Right cardiac atrium (tissue), 5 donors: Measurements from ENCODE around the gene FAM241B. TPM values are rescaled to one million over a fixed set of nuclear protein-coding genes. Genes with fewer than 3 reads are reported as not detected.

ENCODE experiments used
- ATAC-seq, 2 donors: fragments of 200-7000 bp; cut with Tn5 transposase; one replicate each; pipeline versions ENCODE4 v1.8.0 to v1.9.1; 2020; ENCODE audit warnings: moderate library complexity in 2 of 2, mild to moderate bottlenecking in 1 of 2
- DNase-seq, 3 donors: peaks; one replicate each; pipeline ENCODE4 v3.0.0-alpha.2; 2020
- H3K27ac ChIP-seq: one replicate; pipeline ENCODE4 v1.5.1; 2013; ENCODE audit warnings: mild to moderate bottlenecking, low read length, control low read depth, moderate library complexity
- H3K27me3 ChIP-seq: one replicate; pipeline ENCODE4 v1.6.1; 2013; ENCODE audit not compliant: control insufficient read depth, insufficient read depth
- H3K4me1 ChIP-seq: one replicate; pipeline ENCODE4 v1.6.1; 2013; ENCODE audit warnings: low read length; ENCODE audit not compliant: control insufficient read depth, insufficient read depth
- H3K4me3 ChIP-seq: one replicate; pipeline ENCODE4 v1.5.1; 2013; ENCODE audit warnings: low read length, control low read depth
- H3K9me3 ChIP-seq: one replicate; pipeline ENCODE4 v1.6.1; 2013; ENCODE audit warnings: low read length; ENCODE audit not compliant: control insufficient read depth
- WGBS: extraction: QIAGEN DNeasy Blood & Tissue Kit; methylation state at CpG from one replicate; pipeline ENCODE4 v1.1.7; 2013; 5-methylcytosine and 5-hydroxymethylcytosine counted together
- intact Hi-C, 4 donors: fragments of 100-400 bp; cut with DNase I; formaldehyde crosslinking; loops; one replicate each; pipeline versions ENCODE4 v1.11.0 to v1.14.0; 2022 to 2023
- long read RNA-seq, 4 donors: library from polyadenylated mRNA; unstranded; transcript quantifications; one replicate each; pipeline ENCODE4 v2.0.0, GENCODE V29; 2020 to 2021
- polyA plus RNA-seq: library from polyadenylated mRNA; stranded (reverse); fragments of 200-250 nt; gene quantifications from one replicate; pipeline ENCODE4 v1.2.3, GENCODE V29; 2013
- total RNA-seq, 4 donors: library from RNA; stranded (reverse); fragmentation: NEBNext Ultra II Directional; extraction: Animal tissue kit (Norgen Biotek cat#: 25700); gene quantifications; one replicate each; pipeline ENCODE4 v1.2.1, GENCODE V29; 2021
- donor health status: healthy with polysubstance abuse.
- donor health status: DM: no; HTN: yes; CAD: no.
- donor health status: DM: no; HTN: no; CAD: no.
- donor health status: DM: no; HTN: yes; CAD: no; lungs with severe emphysema.
- donor health status: DM: yes; HTN: yes; CAD: no.

The FAM241B gene
- 1 to 10 TPM; 4.6 to 8.7 (median 6.7) TPM for total RNA-seq
- polyA plus RNA-seq, result 5.6 TPM
- long read RNA-seq, donor 1, transcript FAM241B-201 (4 exons, 1,065 nt), result major isoform, 10 of 12 reads
- long read RNA-seq, donor 1, partial matches to known transcripts, result 1 of 12 reads
- long read RNA-seq, donor 1, other reads (novel, unspliced or antisense), result 0 of 12 reads
- long read RNA-seq, donor 2, partial matches to known transcripts, result 1 of 9 reads
- long read RNA-seq, donor 2, other reads (novel, unspliced or antisense), result 5 of 9 reads
- long read RNA-seq, donor 3, transcript FAM241B-201 (4 exons, 1,065 nt), result major isoform, 8 of 10 reads
- long read RNA-seq, donor 3, partial matches to known transcripts, result 1 of 10 reads
- long read RNA-seq, donor 3, other reads (novel, unspliced or antisense), result 0 of 10 reads
- long read RNA-seq, donor 4, transcript FAM241B-201 (4 exons, 1,065 nt), result major isoform, 8 of 9 reads
- long read RNA-seq, donor 4, partial matches to known transcripts, result 0 of 9 reads
- long read RNA-seq, donor 4, other reads (novel, unspliced or antisense), result 1 of 9 reads

GRCh38 chr10:69629897-69630650, at the start of gene FAM241B:
Gene FAM241B (plus strand): TSS chr10:69630247. CDS start chr10:69631744, 1,497 bp downstream.
- Histone ChIP-seq H3K9me3 (no peaks in the 10 kb centered on the region), H3K27ac (no peak within 1 kb of the TSS), H3K4me3 (peak within 1 kb of the TSS; percentile 46), H3K4me1 (no peaks in the 10 kb centered on the region), H3K27me3 (no peaks in the 10 kb centered on the region)
- DNase-seq (peak; percentile 61 to 86 (median 85)), ATAC-seq (peak; percentile 80 to 81)
- intact Hi-C loops, result loop anchor here in 3 of 4 donors (2.0 to 10.0 kb wide), 3 partner anchors 111 to 215 kb away; partner anchors contain the start of gene TACR2 (in 1 of the 3)
- 4% methylated on average over 72 of the region's 72 CpGs for WGBS

DNA sequence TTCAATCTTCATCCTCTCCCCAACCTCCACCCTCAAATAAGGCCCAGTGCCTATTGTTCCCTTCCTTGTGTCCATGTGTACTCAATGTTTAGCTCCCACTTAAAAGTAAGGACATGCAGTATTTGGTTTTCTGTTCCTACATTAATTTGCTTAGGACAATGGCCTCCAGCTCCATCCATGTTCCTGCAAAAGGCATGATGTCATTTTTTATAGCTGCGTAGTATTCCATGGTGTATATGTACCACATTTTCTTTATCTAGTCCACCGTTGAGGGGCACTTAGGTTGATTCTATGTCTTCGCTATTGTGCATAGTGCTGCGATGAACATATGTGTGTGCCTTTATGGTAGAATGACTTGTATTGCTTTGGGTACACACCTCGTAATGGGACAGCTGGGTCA, 49.6 kb upstream of the FAM241B start:
- Histone ChIP-seq H3K27ac (no peak overlapping the region), H3K9me3 (no peaks in the 10 kb centered on the region), H3K4me3 (no peak overlapping the region), H3K4me1 (no peaks in the 10 kb centered on the region), H3K27me3 (peaks cover 9% of the 10 kb centered on the region)
- DNase-seq (no peak), ATAC-seq (no peak)
- intact Hi-C loops, result no loop called here
- 81% methylated on average over 5 of the region's 5 CpGs for WGBS

GRCh38 chr10:69583106-69583505, 46.9 kb upstream of the FAM241B start:
- no peaks in the 10 kb centered on the region for H3K9me3 ChIP-seq
- no peak overlapping the region for H3K27ac ChIP-seq
- no peak overlapping the region for H3K4me3 ChIP-seq
- peaks cover 3% of the 10 kb centered on the region for H3K27me3 ChIP-seq
- DNase-seq, result no peak
- 51% methylated on average over 2 of the region's 2 CpGs for WGBS
- no peaks in the 10 kb centered on the region for H3K4me1 ChIP-seq
- intact Hi-C loops, result no loop called here
- ATAC-seq, result no peak

- DNase-seq (no peak), ATAC-seq (no peak)
- Histone ChIP-seq H3K4me1 (no peaks in the 10 kb centered on the region), H3K4me3 (no peak overlapping the region), H3K27me3 (peaks cover 3% of the 10 kb centered on the region), H3K9me3 (no peaks in the 10 kb centered on the region), H3K27ac (no peak overlapping the region)
- WGBS, result 81% methylated on average over 3 of the region's 3 CpGs
- intact Hi-C loops, result no loop called here
Observed at GRCh38 chr10:69584624-69585023, 45.4 kb upstream of the FAM241B start.

- H3K27me3 ChIP-seq, result no peaks in the 10 kb centered on the region
- intact Hi-C loops, result no loop called here
- ATAC-seq (no peak), DNase-seq (no peak)
- H3K27ac ChIP-seq, result no peak overlapping the region
- H3K4me3 ChIP-seq, result no peak overlapping the region
- H3K9me3 ChIP-seq, result no peaks in the 10 kb centered on the region
- 20% methylated on average over 3 of the region's 3 CpGs for WGBS
- no peaks in the 10 kb centered on the region for H3K4me1 ChIP-seq
Observed at GRCh38 chr10:69588358-69588757, 41.7 kb upstream of the FAM241B start.

- no peak for ATAC-seq
- H3K27ac ChIP-seq, result no peak overlapping the region
- DNase-seq, result no peak
- H3K4me1 ChIP-seq, result no peaks in the 10 kb centered on the region
- H3K4me3 ChIP-seq, result no peak overlapping the region
- WGBS, result 61% methylated on average over 5 of the region's 5 CpGs
- intact Hi-C loops, result no loop called here
- H3K27me3 ChIP-seq, result no peaks in the 10 kb centered on the region
- H3K9me3 ChIP-seq, result no peaks in the 10 kb centered on the region
Observed at GRCh38 chr10:69600761-69601330, 29.2 kb upstream of the FAM241B start.

GRCh38 chr10:69609077-69609476, 21.0 kb upstream of the FAM241B start:
- DNase-seq (no peak), ATAC-seq (no peak)
- Histone ChIP-seq H3K4me3 (no peak overlapping the region), H3K4me1 (no peaks in the 10 kb centered on the region), H3K9me3 (peaks cover 2% of the 10 kb centered on the region), H3K27me3 (no peaks in the 10 kb centered on the region), H3K27ac (no peak overlapping the region)
- 89% methylated on average over 1 of the region's 1 CpG for WGBS
- intact Hi-C loops, result no loop called here

DNA sequence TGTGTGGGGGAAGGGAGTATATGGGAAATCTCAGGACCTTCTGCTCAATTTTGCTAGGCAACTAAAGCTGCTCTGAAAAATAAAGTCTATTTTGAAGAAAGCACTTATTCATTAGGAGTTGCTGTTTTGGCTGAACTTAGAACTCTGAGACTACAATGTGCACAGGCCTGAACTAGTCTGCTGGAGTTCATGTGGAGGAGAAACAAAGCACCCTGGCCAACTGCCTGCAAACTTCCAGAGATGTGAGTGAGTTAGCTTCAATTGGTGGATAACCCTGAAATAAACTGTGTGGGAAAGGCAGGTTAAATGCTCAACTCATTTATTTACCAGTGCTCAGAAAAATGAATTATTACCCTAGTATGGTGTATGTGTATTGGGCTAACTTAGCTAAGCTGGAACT, 17.3 kb upstream of the FAM241B start:
- intact Hi-C loops, result no loop called here
- Histone ChIP-seq H3K9me3 (peaks cover 2% of the 10 kb centered on the region), H3K4me3 (no peak overlapping the region), H3K4me1 (no peaks in the 10 kb centered on the region), H3K27me3 (no peaks in the 10 kb centered on the region), H3K27ac (no peak overlapping the region)
- ATAC-seq (no peak), DNase-seq (no peak)

- peaks cover 2% of the 10 kb centered on the region for H3K9me3 ChIP-seq
- H3K27me3 ChIP-seq, result no peaks in the 10 kb centered on the region
- ATAC-seq, result no peak
- no peak overlapping the region for H3K4me3 ChIP-seq
- no peak overlapping the region for H3K27ac ChIP-seq
- H3K4me1 ChIP-seq, result no peaks in the 10 kb centered on the region
- 86% methylated on average over 1 of the region's 1 CpG for WGBS
- DNase-seq, result no peak
- intact Hi-C loops, result no loop called here
Observed at GRCh38 chr10:69614130-69614529, 15.9 kb upstream of the FAM241B start.

DNA sequence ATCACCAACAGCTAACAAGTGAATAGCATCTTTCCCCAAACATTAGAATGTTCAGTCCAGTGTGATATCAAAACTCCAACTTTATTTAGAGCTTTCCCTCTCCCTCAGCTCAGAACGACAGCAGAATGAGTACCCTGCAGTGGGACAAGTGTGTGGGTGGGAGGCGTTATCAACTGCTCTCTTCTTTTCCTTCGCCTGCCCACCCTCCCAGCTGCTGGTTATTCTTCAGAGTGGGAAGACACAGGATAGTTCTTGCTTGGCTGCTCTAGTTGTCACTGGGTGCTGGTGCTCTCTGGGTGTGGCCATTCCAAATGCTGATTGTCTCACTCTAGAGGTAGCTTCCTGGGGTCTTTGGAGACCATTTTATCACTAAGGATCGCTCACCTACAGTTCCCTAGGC, 13.7 kb upstream of the FAM241B start:
- Histone ChIP-seq H3K27ac (no peak overlapping the region), H3K4me1 (no peaks in the 10 kb centered on the region), H3K27me3 (no peaks in the 10 kb centered on the region), H3K4me3 (no peak overlapping the region), H3K9me3 (peaks cover 2% of the 10 kb centered on the region)
- DNase-seq, result no peak
- WGBS, result 54% methylated on average over 4 of the region's 4 CpGs
- no peak for ATAC-seq
- intact Hi-C loops, result no loop called here

- H3K27me3 ChIP-seq, result no peaks in the 10 kb centered on the region
- DNase-seq (no peak), ATAC-seq (no peak)
- WGBS, result 89% methylated on average over 2 of the region's 2 CpGs
- intact Hi-C loops, result no loop called here
- H3K27ac ChIP-seq, result no peak overlapping the region
- H3K4me3 ChIP-seq, result no peak overlapping the region
- H3K9me3 ChIP-seq, result no peaks in the 10 kb centered on the region
- H3K4me1 ChIP-seq, result no peaks in the 10 kb centered on the region
Observed at GRCh38 chr10:69618746-69619145, 11.3 kb upstream of the FAM241B start.
